GM10248 (cell line): Measurements from ENCODE around the gene HAP1.
A peak's percentile ranks its signal among the peaks of the same experiment; 100 is the strongest.
"Not testable (repeated sequence)": the region's sequence is repeated elsewhere in the genome, so short reads cannot be mapped to it uniquely, and the experiment has no call there.

Experiments used
- CTCF ChIA-PET: fragments of 300-600 bp; sonication (Branson Sonifier 250); formaldehyde crosslinking; extraction: SDS; loops from one replicate; lab custom pipeline; 2021; ENCODE audit warnings: antibody characterized with exemption; lab: Yijun Ruan, JAX
- POLR2A ChIA-PET: fragments of 350-650 bp; sonication (Branson Sonifier 250); formaldehyde crosslinking; extraction: SDS; loops from one replicate; lab custom pipeline; 2020; ENCODE audit warnings: antibody characterized with exemption; lab: Yijun Ruan, JAX
- DNase-seq: peaks from one replicate; pipeline ENCODE4 v3.0.0; 2012; ENCODE audit errors: extremely low spot score
- CTCF ChIP-seq: IDR thresholded peaks from 2 replicates; pipeline ENCODE4 v1.5.1; 2012; ENCODE audit warnings: mild to moderate bottlenecking, low read depth; ENCODE audit errors: extremely low read depth, missing control alignments, control extremely low read depth

Gene HAP1

DNA sequence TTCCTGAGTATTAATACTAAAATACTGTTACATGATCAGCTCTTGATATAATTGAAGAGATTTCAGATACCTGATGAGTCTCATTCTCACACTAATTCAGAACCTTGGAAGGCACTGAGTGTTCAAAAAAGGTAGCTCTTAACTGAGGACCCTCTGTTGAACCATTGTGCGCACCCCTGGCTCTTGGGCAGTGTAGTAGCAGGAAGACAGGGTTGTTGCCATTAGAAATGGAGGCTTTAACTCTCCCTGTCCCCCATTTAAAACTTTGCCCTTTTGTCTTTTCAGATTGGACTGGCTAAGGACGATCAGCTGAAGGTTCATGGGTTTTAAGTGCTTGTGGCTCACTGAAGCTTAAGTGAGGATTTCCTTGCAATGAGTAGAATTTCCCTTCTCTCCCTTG, 43.9 kb downstream of the HAP1 start:
- ChIA-PET CTCF (interaction anchor here (0.7 to 9.3 kb wide), 6 partner anchors 8 to 42 kb away, joined by 3 to 118 read pairs (median 25); no protein-coding TSS in a partner anchor), POLR2A (interaction anchor here (0.5 to 5.8 kb wide), 4 partner anchors 12 to 1417 kb away, joined by 3 to 134 read pairs (median 4); partner anchors contain the start of gene KLHL11)
- TF ChIP-seq CTCF = no peak
- no peak for DNase-seq

DNA sequence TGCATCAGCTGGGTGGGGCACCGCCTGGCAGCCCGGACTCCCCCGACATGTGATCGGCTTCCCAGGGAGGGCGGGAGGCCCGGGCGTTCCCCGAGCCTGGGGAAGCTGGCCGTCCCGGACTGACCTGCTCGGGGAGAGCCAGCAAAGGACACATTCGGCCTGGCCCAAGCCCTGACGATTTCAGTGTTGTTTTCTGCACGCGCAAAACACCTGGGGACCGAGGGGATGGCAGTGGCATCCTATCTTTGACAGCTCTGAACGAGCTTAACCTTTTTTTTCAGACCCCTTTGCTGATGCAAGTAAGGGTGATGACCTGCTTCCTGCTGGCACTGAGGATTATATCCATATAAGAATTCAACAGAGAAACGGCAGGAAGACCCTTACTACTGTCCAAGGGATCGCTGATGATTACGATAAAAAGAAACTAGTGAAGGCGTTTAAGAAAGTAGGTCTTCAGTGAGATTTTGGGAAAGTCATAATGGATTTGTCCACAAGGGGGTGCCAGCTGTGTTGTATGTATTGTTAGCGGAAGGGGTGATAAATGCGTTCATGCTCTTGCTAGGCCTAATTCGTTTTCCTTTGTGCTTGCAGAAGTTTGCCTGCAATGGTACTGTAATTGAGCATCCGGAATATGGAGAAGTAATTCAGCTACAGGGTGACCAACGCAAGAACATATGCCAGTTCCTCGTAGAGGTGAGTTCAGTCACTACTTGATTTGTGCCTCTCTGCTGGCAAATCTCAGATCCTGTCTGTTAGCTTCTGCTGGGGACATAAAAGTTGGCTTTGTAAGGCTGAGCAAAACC, 44.7 kb downstream of the HAP1 start:
- no peak for DNase-seq
- peak; percentile 38 for TF ChIP-seq CTCF
- POLR2A ChIA-PET = interaction anchor here (0.5 to 5.8 kb wide), 15 partner anchors 11 to 1417 kb away, joined by 3 to 134 read pairs (median 4); partner anchors contain the start of genes DNAJC7 and JUP
- CTCF ChIA-PET = interaction anchor here (0.6 to 9.3 kb wide), 8 partner anchors 9 to 331 kb away, joined by 3 to 118 read pairs (median 11); partner anchors contain the start of gene NKIRAS2

GRCh38 chr17:41688641-41689496, 45.6 kb downstream of the HAP1 start, which contains the start of gene EIF1:
Gene EIF1, plus strand, starts transcription at chr17:41688885. Its CDS starts 154 bp downstream, at chr17:41689039.
- DNase-seq = peak; percentile 96
- TF ChIP-seq CTCF = no peak
- ChIA-PET POLR2A (interaction anchor here (0.5 to 5.8 kb wide), 21 partner anchors 10 to 1759 kb away, joined by 3 to 134 read pairs (median 4); partner anchors contain the start of genes DNAJC7 and JUP), CTCF (interaction anchor here (0.6 to 9.3 kb wide), 7 partner anchors 9 to 331 kb away, joined by 3 to 118 read pairs (median 18); partner anchors contain the start of gene NKIRAS2)

GRCh38 chr17:41687828-41688640, 46.4 kb downstream of the HAP1 start:
- ChIA-PET POLR2A (interaction anchor here (0.5 to 5.8 kb wide), 13 partner anchors 9 to 1758 kb away, joined by 3 to 134 read pairs (median 4); partner anchors contain the start of genes DNAJC7 and JUP), CTCF (interaction anchor here (1.7 to 9.3 kb wide), 5 partner anchors 8 to 332 kb away, joined by 4 to 118 read pairs (median 32); partner anchors contain the start of gene NKIRAS2)
- DNase-seq = no peak
- TF ChIP-seq CTCF = peak; percentile 39

GRCh38 chr17:41686281-41686680, 48.2 kb downstream of the HAP1 start:
- POLR2A ChIA-PET = no interaction called here
- CTCF ChIA-PET = interaction anchor here (0.7 to 2.5 kb wide), 3 partner anchors 9 to 23 kb away, joined by 3 to 9 read pairs (median 4); no protein-coding TSS in a partner anchor
- no peak for TF ChIP-seq CTCF
- DNase-seq = no peak

GRCh38 chr17:41685753-41686152, 48.7 kb downstream of the HAP1 start:
- DNase-seq, POLR2A ChIA-PET: not testable (repeated sequence)
- CTCF ChIA-PET = interaction anchor here (0.7 to 2.5 kb wide), 4 partner anchors 8 to 23 kb away, joined by 3 to 11 read pairs (median 6); no protein-coding TSS in a partner anchor
